GM12865 (cell line): Measurements from ENCODE around the gene SDF4.
A peak's percentile ranks its signal among the peaks of the same experiment; 100 is the strongest.

Experiments used
- DNase-seq: peaks from one replicate; pipeline ENCODE4 v3.0.0; 2010; ENCODE audit warnings: low read depth
- H3K4me3 ChIP-seq: 2 replicates; pipeline ENCODE4 v1.5.1; 2011; ENCODE audit warnings: mild to moderate bottlenecking, low read depth, low read length, control low read depth
- TF ChIP-seq, protein P1 (sequence below): IDR thresholded peaks from 2 replicates; pipeline ENCODE4 v1.5.1; 2011; ENCODE audit warnings: low read length, control low read depth, low read depth, inconsistent platforms; ENCODE audit not compliant: insufficient read depth; ENCODE audit errors: missing control alignments

Gene SDF4

GRCh38 chr1:1274299-1274930 is 42.6 kb upstream of the SDF4 start:
- H3K4me3 ChIP-seq = peak overlapping the region; percentile 66
- no peak for DNase-seq
- TF ChIP-seq, protein P1, sequence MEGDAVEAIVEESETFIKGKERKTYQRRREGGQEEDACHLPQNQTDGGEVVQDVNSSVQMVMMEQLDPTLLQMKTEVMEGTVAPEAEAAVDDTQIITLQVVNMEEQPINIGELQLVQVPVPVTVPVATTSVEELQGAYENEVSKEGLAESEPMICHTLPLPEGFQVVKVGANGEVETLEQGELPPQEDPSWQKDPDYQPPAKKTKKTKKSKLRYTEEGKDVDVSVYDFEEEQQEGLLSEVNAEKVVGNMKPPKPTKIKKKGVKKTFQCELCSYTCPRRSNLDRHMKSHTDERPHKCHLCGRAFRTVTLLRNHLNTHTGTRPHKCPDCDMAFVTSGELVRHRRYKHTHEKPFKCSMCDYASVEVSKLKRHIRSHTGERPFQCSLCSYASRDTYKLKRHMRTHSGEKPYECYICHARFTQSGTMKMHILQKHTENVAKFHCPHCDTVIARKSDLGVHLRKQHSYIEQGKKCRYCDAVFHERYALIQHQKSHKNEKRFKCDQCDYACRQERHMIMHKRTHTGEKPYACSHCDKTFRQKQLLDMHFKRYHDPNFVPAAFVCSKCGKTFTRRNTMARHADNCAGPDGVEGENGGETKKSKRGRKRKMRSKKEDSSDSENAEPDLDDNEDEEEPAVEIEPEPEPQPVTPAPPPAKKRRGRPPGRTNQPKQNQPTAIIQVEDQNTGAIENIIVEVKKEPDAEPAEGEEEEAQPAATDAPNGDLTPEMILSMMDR = no peak

- peak; percentile 97 for DNase-seq
- H3K4me3 ChIP-seq = peak within 1 kb of the TSS; percentile 95
- TF ChIP-seq, protein P1 = peak; percentile 5
Measured at GRCh38 chr1:1273512-1274298, 41.9 kb upstream of the SDF4 start, which contains the start of gene UBE2J2. Gene UBE2J2, minus strand, starts transcription at chr1:1273854. Its CDS starts 5,862 bp downstream, at chr1:1267992.

DNA sequence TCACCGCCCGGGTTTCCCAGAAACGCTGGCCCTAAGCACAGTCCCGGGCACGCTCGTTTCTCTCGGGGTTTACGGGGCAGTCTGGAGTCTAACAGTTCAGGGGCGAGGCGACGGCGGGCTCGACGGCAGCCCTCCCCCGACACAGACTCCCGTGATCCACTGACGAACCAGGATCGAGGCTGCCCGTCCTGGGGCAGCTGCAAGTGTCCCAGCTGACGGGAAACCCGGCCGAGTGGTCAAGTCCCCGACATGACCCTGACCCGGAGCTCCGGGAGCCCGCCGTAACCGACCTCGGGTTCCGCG is 41.4 kb upstream of the SDF4 start:
- DNase-seq = no peak
- H3K4me3 ChIP-seq = peak overlapping the region; percentile 95

DNA sequence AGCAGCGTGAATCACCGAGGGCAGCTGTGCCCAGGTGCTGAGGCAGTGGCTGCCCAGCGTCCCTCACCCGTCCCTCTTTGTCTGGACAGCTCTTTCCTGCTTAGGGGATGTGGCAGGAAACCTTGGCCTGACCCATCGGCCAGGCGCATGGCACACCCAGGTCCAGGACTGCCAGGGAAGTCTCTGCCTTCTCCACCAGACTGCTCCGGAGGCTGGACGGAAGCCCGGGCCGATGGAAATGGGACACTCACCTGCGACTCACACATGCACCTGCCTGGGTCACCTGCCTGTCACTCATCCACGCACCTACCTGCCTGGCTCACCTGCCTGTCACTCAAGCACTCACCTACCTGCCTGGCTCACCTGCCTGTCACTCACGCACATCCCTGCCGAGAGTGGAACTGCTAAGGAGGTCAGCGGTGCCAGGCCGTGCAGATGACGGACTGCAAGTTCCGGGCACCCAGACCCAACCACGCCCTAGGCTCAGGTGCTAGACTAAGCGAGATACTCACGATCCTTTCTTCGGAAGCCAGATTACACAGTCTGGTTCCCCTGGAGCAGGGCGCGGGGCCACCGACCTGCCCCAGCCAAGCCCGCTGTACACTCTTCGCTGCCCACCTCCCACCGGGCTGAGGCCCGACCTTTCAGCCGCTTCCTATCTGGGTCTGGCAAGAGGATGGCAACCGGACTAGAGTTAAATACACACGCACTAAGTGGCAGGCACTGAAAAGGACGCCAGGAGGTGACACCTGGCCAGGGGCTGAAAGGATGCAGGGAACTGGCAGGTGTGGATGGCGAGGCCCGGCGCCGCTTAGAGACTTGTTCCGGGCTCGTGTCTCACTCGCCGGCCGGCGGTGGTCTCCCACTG is 40.8 kb upstream of the SDF4 start:
- H3K4me3 ChIP-seq = peak overlapping the region; percentile 95
- TF ChIP-seq, protein P1 = no peak
- peak; percentile 35 for DNase-seq

More for the DNA sequence above, 41.4 kb upstream of the SDF4 start:
- TF ChIP-seq, protein P1 = no peak

DNA sequence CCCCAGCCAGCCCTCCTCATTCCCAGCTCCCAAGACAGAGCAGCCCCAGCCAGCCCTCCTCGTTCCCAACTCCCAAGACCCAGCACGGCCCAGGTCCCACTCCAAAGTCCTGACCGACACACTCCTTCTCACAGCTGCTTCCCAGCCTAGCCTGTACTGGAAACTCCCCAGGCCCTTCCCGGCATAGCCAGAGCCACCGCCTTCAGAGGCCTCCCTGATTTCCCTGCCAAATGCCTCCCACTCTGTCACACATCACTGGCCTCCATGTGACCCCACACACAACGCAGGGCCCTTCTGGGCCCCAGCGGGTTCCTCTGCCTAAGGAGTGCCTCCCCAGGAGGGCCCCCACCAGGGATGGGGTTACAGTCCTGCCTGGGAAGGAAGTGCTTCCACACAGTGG is 39.0 kb upstream of the SDF4 start:
- H3K4me3 ChIP-seq = no peak overlapping the region
- DNase-seq = no peak
- TF ChIP-seq, protein P1 = no peak

GRCh38 chr1:1268284-1268682 is 36.5 kb upstream of the SDF4 start:
- DNase-seq = no peak
- TF ChIP-seq, protein P1 = no peak
- no peak overlapping the region for H3K4me3 ChIP-seq
